HG03469 (cell line): ENCODE data around the gene TRAFD1.
"Not testable (repeated sequence)": the region's sequence is repeated elsewhere in the genome, so short reads cannot be mapped to it uniquely, and the experiment has no call there.

Experiments
- ATAC-seq: cut with Tn5 transposase; IDR thresholded peaks from one replicate; pipeline ENCODE4 v1.9.1; 2021; ENCODE audit warnings: mild to moderate bottlenecking, moderate library complexity, moderate number of reproducible peaks; ENCODE audit not compliant: unreplicated experiment

The TRAFD1 gene, protein sequence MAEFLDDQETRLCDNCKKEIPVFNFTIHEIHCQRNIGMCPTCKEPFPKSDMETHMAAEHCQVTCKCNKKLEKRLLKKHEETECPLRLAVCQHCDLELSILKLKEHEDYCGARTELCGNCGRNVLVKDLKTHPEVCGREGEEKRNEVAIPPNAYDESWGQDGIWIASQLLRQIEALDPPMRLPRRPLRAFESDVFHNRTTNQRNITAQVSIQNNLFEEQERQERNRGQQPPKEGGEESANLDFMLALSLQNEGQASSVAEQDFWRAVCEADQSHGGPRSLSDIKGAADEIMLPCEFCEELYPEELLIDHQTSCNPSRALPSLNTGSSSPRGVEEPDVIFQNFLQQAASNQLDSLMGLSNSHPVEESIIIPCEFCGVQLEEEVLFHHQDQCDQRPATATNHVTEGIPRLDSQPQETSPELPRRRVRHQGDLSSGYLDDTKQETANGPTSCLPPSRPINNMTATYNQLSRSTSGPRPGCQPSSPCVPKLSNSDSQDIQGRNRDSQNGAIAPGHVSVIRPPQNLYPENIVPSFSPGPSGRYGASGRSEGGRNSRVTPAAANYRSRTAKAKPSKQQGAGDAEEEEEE

DNA sequence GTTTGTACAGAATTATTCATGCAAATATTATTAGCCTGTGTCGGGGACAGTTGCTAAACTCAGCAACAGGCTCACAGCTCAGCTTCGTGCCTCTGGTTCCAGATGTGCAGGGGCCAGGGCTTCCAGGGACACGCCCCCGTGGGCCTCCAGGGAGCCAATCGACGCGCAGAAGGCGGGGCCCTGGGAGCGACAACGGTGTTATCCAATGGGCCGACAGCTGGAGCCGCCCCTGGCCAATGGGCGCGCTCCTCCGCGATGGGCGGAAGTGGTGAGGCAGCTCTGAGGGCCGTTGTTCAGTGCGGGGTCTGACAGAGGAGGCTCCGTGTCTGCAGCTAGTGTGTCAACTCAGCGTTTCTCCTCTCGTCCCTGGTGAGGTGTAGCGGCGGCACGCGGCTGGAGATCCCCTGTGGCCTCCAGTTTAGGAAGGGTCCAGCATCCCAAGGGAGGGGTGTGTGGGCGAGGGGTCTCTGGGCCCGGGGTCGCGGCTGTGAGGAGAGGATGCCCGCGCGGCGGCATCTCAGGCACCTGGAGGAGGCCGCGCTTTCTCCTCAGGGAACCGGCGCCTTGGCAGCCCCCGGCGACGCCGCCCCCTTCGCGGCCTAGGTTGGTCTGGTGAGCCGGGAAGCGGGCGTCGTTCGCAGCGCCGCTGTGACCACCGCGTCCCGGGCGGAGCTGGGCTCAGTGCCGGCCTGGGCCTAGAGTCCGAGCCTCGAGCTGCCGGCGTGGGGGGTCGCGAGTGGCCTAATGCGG lies at the start of gene TRAFD1:
TSS of gene TRAFD1 (plus strand) at position 311 of the 750 bp plus-strand sequence. CDS start 4,963 bp downstream, outside the sequence.
- ATAC-seq, result peak; percentile 76

DNA sequence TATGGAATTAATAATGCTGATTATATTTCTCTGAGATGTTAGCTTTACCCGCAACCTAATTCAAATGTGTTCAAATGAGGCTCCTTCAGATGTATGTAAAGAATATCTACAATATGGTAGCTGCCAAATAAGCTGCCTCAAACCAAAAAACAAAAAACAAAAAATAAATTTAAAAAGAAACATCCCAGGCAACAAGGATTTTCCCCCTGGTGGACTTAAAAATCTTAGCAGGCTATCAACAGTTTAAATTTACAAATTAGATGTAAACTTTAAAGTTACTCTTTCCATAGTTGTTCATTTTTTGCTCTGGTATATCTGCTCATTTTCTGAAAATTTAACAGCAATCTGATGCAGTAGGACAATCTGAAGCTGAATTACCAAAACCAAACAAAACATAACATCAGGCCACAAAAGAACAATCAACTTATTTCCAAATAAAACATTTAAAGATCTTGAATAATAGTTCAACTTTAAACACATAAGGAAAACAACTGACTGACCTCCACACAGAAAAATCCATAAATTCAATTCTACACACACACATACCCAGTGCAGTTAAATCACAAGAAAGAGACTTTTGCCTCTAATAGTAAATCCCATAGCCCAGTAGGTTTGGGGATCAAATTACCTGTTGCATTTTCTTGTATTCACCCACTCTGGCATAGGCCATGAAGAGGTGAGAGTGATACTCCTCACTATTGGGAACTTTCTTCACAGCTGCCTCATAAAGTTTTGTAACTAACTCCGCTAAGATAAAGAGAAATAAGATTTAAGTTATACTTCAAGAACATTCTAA lies 38.1 kb upstream of the TRAFD1 start:
- ATAC-seq, result no peak

DNA sequence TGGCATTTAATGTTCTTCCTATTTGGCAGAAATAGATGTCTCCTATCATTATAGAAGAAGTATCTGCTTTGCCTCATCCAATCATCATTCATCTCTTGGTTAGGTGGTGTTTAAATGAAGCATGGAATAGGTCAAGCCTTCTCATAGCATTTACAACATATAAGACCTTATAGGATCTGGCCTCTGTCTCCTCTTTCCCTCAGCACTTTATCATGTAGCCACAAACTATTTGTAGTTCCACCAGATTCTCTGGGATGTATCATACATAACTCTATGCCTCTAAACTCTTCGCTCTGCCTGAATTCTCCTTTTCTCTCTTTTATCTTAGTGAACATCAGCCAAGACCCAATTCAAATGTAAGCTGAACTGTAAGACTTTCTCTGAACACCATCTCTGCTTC lies 37.5 kb upstream of the TRAFD1 start:
- no peak for ATAC-seq

DNA sequence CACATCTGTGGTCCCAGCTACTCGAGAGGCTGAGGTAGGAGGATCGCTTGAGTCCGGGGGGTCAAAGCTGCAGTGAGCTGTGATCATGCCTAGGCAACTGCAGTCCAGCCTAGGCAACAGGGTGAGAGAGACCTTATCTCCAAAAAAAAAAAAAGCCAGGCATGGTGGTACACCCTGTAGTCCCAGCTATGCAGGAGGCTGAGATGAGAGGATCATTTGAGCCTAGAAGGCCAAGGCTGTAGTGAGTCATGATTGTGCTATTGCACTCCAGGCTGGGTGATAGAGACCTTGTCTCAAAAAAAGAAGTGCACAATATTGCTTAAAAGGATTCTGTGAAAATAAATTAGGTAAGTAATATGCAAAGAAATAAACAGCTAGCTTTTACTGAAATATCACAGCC lies 33.8 kb upstream of the TRAFD1 start:
- no peak for ATAC-seq

DNA sequence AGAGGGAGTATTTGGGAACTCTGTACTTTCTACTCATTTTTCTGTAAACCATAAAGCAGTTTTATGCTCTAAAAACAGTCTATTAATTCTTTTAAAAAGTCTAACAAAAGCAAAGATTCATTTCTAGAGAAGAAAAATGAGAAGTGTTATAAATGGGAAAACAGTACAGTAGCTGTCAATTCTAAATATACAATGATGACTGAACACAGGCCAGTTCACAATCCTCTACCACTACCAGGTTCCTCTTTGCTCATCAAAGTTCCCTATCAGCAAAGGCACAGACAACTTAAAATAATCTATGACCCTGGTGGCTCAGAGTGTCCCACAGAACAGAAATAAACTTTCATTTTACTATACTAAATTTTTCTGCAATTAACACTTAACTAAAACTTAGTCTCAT lies 29.3 kb upstream of the TRAFD1 start:
- peak; percentile 69 for ATAC-seq

DNA sequence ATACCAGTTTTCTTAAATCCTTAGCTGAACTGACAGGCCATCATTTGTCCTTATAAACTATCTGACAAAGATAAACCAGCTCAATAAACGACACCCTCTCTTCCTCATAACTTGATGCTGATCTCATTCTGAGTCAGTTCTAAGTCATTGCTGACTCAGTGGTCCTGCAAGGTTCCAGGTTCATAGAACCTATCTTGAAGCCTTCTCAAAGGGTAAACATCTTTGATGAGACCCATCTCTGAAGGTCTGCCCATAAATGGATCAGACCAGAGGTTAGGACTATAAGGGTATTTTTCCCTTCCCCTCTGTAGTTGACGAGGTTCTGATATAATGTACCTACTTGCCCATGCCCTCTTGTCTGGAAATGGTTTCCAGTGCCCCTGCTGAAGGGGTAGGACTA lies 28.7 kb upstream of the TRAFD1 start:
- ATAC-seq, result peak; percentile 24

DNA sequence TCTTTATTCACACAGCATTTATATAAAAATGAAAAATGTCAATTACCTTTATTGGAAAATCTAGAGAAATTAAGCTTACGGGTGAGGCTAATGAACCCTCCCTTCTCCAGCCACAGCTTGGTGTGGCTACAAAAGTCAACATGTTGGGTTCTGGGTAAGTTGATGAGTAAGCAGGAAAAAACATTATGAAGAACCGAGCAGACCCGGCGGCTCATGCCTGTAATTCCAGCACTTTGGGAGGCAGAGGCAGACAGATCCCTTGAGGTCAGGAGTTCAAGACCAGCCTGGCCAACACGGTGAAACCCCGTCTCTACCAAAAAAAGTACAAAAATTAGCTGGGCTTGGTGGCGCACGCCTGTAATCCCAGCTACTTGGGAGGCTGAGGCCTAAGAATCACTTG lies 27.7 kb upstream of the TRAFD1 start:
- ATAC-seq, result no peak

DNA sequence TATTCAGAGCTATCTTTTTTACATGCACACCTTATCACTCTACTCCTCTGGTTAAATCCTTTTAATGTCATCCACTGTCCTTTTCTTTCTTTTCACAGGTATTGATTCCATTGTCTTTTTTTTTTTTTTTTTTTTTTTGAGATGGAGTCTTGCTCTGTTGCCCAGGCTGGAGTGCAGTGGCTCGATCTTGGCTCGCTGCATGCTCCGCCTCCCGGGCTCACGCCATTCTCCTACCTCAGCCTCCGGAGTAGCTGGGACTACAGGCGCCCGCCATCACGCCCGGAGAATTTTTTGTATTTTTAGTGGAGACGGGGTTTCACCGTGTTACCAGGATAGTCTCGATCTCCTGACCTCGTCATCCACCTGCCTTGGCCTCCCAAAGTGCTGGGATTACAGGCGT lies 24.9 kb upstream of the TRAFD1 start:
- ATAC-seq, result not testable (repeated sequence)

DNA sequence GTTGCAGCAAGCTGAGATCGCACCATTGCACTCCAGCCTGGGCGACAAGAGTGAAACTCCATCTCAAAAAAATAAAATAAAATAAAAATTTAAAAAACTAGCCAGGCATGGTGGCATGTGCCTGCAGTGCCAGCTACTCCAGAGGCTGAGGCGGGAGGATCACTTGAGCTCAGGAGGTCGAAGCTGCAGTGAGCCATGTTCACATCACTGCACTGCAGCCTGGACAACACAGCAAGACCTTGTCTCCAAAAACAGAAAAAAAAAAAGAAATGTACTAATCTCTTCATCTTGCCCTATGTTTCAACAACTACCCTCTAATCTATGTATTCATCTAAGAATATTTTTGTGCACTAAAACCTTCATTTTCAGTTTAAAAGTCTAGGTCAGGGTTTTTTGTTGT lies 23.2 kb upstream of the TRAFD1 start:
- ATAC-seq, result no peak

DNA sequence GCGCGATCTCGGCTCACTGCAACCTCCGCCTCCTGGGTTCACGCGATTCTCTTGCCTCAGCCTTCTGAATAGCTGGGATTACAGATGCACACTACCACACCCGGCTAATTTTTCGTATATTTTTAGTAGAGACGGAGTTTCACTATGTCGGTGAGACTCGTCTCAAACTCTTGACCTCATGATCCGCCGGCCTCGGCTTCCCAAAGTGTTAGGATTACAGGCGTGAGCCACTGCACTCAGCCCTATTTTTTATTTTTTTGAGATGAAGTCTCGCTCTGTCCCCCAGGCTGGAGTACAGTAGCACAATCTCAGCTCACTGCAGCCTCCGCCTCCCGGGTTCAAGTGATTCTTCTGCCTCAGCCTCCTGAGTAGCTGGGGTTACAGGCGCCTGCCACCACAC lies 22.6 kb upstream of the TRAFD1 start:
- not testable (repeated sequence) for ATAC-seq

DNA sequence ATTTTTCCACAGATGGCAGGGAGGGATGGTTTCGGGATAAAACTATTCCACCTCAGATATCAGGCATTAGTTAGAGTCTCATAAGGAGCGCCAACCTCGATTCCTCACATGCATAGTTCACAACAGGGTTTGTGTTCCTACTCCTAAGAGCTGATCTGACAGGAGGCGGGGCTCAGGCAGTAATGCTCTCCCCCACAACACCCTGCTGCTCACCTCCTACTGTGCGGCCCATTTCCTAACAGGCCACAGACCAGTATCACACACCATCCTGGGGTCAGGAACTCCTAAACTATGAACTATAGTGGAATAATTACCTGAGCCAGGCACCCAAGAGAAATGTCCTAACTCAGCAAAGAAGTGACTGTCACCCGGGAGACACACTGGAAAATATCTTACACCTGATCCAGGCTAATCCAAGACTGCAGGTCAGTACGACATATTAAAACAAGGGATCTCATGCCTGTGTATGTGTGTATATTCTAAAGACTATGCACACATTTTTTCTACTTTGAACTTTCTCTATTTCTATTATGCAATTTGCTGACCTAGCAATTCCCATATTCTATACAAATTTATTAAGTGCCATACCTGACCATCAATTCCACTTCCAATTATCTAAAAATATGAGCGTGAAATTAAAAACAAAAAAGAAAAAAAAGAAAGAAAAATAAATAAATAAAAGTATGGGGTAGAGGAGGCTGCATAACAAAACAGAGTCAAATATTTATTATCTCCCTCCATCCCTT lies 21.4 kb upstream of the TRAFD1 start:
- ATAC-seq, result no peak

DNA sequence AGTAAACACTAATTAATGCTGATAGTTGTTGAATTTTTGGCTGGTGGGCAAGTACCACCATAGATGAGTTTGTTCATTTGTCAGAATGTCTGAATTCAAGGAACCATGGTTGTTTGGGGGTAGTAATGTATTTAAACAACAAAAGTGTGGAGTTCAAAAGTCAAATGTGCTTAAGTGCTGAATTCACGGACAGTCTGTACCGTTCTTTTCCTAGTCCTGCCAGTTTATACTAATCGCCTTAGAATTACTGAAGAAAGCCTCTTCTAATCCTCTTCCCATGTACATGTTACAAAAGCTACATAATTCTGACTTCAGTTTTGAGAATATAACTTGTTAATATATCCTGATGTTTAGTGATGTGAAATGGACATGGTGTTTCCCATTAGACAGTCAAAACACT lies 19.5 kb upstream of the TRAFD1 start:
- no peak for ATAC-seq

DNA sequence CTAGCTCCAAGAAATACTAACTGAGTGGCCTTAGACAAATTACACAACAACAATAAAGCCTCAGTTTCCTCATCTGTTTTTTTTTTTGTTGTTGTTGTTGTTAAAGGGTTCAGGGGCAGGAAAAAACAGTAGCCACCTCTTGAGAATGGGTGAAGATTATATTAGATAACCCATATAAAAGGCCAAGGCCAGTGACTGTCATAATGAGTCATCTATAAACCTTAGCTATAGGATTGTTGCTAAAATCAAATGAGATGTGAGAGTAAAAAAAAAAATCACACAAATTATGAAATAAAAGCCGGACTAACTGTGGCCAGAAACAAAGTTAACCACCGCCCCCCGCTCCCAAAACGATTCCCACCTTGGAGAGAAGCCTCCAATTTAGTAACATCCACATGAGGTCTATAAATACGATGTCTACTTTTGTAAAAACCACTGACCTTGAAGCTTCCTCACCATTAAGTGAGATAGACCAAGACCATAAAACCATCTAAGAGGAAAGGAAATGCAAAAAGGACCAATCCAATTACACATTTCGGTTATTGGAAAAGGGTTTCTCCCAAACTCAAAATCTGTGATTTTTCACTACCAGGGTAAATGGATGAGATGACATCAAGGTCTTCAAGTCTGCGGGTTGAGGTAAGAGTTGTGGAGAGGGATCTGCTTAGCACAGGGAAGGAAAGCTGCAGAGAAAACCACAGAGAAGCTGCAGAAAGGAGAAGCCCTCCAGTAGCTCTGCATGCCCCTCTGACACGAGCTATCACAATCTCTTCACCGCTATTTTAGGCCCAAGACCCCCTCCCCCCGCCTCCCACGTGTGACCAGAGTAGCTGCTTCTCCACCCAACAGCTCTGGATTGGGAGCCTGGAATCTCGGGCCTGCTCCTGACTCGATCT lies 17.8 kb upstream of the TRAFD1 start:
- ATAC-seq, result no peak

DNA sequence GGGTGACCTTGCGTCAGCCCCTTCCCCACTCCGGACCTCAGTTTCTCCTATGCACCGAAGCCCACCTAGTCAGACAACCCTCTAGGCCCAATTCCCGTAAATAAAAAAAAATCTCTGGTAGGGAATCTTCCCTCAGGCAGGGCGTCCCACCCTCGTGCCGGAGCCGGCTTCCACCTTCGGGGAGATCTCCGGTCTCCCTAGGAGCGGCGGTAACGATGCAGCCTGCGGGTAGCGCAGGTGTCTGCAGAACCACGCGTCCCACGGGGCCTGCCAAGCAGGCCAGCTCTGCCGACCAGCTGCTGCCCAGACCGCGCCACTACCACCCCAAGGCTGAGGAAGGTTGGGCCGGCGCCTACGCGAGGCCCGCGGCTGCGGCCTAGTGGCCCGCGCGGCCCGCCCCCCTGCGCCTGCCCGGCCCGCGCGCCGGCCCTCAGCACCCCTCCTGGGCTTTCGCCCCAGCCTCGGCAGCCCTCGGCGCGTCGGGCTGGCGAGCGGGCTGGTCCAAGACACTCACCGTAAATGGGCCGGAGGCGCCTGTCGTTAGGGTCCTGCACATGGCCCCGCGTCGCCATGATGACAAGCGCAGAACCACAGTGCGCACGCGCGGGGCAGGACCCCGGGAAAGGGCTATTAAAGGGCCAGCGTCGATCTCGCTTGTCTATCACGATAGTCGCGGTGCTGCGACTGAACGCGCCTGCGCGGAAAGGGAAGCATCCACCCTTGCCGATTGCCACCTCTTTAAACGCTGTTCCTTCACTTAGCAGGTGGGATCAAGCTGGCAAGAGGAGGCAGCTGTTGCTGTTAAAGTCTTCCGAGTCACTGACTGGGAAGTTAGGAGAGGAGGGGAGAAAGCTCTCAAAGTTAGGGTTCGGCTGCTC lies 16.9 kb upstream of the TRAFD1 start, which contains the start of gene NAA25:
TSS of gene NAA25 (minus strand) at position 582 of the 878 bp plus-strand sequence. CDS start at position 572, 10 bp downstream.
- no peak for ATAC-seq

DNA sequence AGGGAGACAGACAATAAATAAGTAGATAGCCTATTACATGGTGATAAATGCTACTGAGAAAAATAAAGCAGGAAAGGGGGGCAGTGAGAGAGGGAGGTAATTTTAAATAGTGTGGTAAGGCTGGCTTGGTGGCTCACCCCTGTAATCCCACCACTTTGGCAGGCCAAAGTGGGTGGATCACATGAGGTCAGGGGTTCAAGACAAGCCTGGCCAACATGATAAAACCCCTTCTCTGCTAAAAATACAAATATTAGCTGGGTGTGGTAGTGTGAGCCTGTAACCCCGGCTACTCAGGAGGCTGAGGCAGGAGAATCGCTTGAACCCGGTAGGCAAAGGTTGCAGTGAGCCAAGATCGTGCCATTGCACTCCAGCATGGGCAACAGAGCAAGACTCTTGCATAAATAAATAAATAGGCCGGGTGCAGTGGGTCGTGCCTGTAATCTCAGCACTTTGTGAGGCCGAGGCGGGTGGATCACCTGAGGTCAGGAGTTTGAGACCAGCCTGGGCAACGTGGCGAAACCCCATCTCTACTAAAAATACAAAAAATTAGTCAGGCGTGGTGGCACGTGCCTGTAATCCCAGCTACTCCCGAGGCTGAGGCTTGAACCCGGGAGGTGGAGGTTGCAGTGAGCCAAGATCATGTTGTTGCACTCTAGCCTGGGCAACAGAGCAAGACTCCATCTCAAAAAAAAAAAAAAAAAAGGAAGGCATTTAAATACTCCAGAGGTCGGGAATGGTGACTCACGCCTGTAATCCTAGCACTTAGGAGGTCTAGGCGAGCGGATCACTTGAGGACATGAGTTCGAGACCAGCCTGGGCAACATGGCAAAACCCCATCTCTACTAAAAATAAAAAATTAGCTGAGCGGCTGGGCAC lies 14.3 kb upstream of the TRAFD1 start:
- not testable (repeated sequence) for ATAC-seq

DNA sequence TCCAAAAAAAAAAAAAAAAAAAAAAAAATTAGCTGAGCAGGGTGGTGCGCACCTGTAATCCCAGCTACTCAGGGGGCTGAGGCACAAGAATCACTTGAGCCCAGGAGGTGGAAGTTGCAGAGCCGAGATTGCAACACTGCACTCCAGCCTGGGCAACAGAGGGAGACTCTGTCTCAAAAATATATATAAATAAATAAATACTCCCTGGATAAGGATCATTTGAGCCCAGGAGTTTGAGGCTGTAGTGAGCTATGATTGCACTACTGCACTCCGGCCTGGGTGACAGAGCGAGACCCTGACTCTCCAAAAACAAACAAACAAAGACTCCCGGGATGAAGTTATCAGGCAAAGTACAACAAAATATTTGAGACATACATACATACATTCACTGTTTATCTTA lies 13.4 kb upstream of the TRAFD1 start:
- no peak for ATAC-seq

DNA sequence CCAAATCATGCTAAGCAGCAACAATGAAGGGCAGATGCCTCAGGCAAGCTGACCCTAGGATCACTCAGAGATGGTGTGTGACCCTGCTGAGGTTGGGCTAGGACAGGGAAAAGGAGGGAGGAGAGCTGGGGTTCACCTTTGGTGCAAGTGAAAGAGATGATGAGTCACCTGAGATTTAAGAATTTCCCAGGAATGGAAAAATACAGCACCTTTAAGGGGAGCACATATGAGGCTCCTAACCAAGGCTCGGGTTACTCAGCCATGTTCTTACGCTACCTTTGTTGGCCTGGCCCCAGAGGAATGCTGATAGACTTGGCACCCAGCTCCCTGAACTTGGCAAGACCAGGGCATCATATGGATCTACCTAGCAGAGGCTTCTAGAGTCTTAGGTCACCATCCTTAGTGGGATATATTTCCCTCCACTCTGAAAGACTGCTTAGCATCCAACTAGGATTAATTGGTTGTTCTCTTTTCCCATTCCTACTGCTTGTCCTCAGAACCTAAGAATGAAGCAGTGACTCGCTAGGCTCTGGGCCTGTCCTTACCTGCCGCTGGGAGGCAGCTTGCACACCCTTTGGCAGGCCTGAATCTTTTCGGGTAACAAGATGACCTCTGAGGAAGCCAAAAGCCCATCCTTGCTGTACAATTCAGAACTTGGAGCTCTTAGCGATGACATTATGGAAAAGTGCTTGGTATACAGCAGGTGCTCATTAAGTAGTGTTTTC lies 12.8 kb upstream of the TRAFD1 start:
- ATAC-seq, result no peak
